HTR-8/SVneo (cell line): ENCODE results near the gene ADGRF5.
"Not testable (repeated sequence)": the region's sequence is repeated elsewhere in the genome, so short reads cannot be mapped to it uniquely, and the experiment has no call there.

ENCODE experiments used
- DNase-seq: peaks from one replicate; pipeline ENCODE4 v3.0.0; 2011; ENCODE audit warnings: low spot score, mixed read lengths; ENCODE audit not compliant: insufficient read length
- FAIRE-seq: peaks from 2 replicates; lab custom pipeline; 2011; peaks lifted over from hg19 to GRCh38; lab: Jason Lieb, UNC

Gene ADGRF5

GRCh38 chr6:46834991-46835390, 86.7 kb downstream of the ADGRF5 start:
- DNase-seq, FAIRE-seq: not testable (repeated sequence)

GRCh38 chr6:46834257-46834916, 87.4 kb downstream of the ADGRF5 start:
- not testable (repeated sequence) for DNase-seq

GRCh38 chr6:46832816-46833215, 88.9 kb downstream of the ADGRF5 start:
- no peak for FAIRE-seq

More at GRCh38 chr6:46834257-46834916, 87.4 kb downstream of the ADGRF5 start:
- FAIRE-seq: not testable (repeated sequence)

GRCh38 chr6:46828939-46829338, 92.8 kb downstream of the ADGRF5 start:
- DNase-seq (no peak), FAIRE-seq (no peak)

More at GRCh38 chr6:46832816-46833215, 88.9 kb downstream of the ADGRF5 start:
- DNase-seq: no peak

GRCh38 chr6:46821458-46821881, 100.3 kb downstream of the ADGRF5 start:
- no peak for FAIRE-seq
- no peak for DNase-seq

- DNase-seq (no peak), FAIRE-seq (no peak)
These were observed 102.2 kb downstream of the ADGRF5 start for GRCh38 chr6:46819561-46819960.

- FAIRE-seq: no peak
- no peak for DNase-seq
These were observed 105.1 kb downstream of the ADGRF5 start for GRCh38 chr6:46816626-46817025.

GRCh38 chr6:46815130-46815529, 106.6 kb downstream of the ADGRF5 start:
- no peak for DNase-seq
- no peak for FAIRE-seq

- DNase-seq: no peak
- no peak for FAIRE-seq
These were observed 112.9 kb downstream of the ADGRF5 start for GRCh38 chr6:46808806-46809205.
